ENCODE results near the gene GFRA4. TPM values are rescaled to one million over a fixed set of nuclear protein-coding genes. Genes with fewer than 3 reads are reported as not detected.

The GFRA4 gene
- total RNA-seq, 1 experiment from 2014 or later: not detected

DNA sequence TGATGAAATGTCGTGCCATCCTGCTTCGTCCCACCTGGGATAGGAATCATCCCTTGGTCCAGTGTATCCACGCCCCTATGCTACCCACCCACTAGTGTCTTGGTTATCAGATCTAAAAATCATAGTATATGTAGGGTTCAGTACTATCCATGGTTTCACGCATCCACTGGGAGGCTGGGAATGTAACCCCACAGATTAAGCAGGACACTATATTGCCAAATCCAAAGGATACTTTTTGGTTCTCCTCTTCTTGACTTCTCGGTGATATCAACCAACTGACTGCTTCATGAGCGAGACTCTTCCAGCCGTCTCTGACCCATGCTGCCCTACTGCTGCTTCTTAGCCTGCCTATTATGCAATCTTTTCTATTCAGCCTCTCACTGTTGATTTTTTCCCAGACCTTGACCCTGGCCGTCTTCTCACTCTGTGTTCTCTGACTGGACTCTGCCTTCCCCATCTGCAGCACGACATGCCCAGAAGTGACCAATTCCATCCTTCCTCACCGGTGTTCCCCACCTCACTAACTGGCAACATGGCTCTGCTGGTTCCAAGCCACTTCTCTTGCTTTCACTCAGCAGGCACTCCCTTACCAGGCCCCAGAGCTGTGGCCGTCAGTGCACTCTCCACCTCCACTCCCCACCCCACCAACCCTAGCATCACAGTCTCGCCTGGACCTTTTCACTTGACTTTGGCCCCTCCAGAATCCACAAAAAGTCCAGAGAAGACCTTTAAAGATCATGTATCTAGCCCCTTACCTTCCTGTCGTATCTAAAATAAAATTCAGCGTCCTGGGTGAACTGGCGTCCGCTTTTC lies 34.5 kb downstream of the GFRA4 start:
- no peaks in the 10 kb centered on the region for H3K9me3 ChIP-seq (ENCODE audit: insufficient read depth, low read depth)
- no peaks in the 10 kb centered on the region for H3F3A ChIP-seq (ENCODE audit: insufficient read depth, low read depth)
- H3K4me3 ChIP-seq: no peak overlapping the region
- no peaks in the 10 kb centered on the region for H3K79me2 ChIP-seq (ENCODE audit: low read depth)
- H3K36me3 ChIP-seq (ENCODE audit: low read depth): no peaks in the 10 kb centered on the region
- POLR2A ChIA-PET (ENCODE audit: unreplicated experiment): no interaction called here
- TF ChIP-seq, protein P1, sequence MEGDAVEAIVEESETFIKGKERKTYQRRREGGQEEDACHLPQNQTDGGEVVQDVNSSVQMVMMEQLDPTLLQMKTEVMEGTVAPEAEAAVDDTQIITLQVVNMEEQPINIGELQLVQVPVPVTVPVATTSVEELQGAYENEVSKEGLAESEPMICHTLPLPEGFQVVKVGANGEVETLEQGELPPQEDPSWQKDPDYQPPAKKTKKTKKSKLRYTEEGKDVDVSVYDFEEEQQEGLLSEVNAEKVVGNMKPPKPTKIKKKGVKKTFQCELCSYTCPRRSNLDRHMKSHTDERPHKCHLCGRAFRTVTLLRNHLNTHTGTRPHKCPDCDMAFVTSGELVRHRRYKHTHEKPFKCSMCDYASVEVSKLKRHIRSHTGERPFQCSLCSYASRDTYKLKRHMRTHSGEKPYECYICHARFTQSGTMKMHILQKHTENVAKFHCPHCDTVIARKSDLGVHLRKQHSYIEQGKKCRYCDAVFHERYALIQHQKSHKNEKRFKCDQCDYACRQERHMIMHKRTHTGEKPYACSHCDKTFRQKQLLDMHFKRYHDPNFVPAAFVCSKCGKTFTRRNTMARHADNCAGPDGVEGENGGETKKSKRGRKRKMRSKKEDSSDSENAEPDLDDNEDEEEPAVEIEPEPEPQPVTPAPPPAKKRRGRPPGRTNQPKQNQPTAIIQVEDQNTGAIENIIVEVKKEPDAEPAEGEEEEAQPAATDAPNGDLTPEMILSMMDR (conservative IDR thresholded peaks at IDR 0.05): no peak
- TF ChIP-seq EZH2 (IDR thresholded peaks at IDR 0.05; ENCODE audit: low read depth): no peak
- H3K27me3 ChIP-seq (ENCODE audit: insufficient read depth, low read depth): no peaks in the 10 kb centered on the region
- H4K20me1 ChIP-seq (ENCODE audit: insufficient read depth): no peaks in the 10 kb centered on the region
- BruUV-seq (replicated peaks): no TSS peak
- no peak for DNase-seq
- H3K4me2 ChIP-seq: no peak overlapping the region
- no peaks in the 10 kb centered on the region for H3K4me1 ChIP-seq (replicated peaks; ENCODE audit: insufficient read depth)
- no peaks in the 10 kb centered on the region for H3K9me2 ChIP-seq (ENCODE audit: insufficient read depth)
- CTCF ChIA-PET: no interaction called here
- intact Hi-C loops (cut with micrococcal nuclease; ENCODE audit: unreplicated experiment): no loop called here
- no peak overlapping the region for H2AFZ ChIP-seq
- no peak overlapping the region for H3K27ac ChIP-seq

DNA sequence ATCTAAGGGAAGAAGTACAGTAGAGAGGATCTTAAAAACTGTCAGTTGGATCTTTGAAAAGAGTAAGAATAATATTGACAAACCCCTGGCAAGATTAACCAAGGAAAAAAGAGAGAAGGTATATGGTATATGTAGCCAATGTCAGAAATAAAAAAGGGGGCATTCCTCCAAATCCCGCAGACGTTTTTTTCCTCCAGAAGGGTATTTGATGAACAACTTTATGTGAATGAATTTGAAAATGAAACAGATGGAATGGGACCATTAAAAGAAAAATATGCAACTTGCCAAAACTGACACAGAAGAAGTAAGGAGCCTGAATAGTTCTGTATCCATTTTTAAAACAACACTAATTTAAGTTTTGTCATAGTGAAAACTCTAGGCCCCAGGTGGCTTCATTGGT lies 35.7 kb downstream of the GFRA4 start:
- H3K9me3 ChIP-seq (ENCODE audit: insufficient read depth, low read depth): no peaks in the 10 kb centered on the region
- ChIA-PET CTCF (no interaction called here), POLR2A (ENCODE audit: unreplicated experiment) (no interaction called here)
- no peak overlapping the region for H2AFZ ChIP-seq
- no peak for DNase-seq
- H3K27ac ChIP-seq: no peak overlapping the region
- H4K20me1 ChIP-seq (ENCODE audit: insufficient read depth): no peaks in the 10 kb centered on the region
- no peaks in the 10 kb centered on the region for H3K36me3 ChIP-seq (ENCODE audit: low read depth)
- H3K27me3 ChIP-seq (ENCODE audit: insufficient read depth, low read depth): no peaks in the 10 kb centered on the region
- H3K79me2 ChIP-seq (ENCODE audit: low read depth): no peaks in the 10 kb centered on the region
- H3K4me1 ChIP-seq (replicated peaks; ENCODE audit: insufficient read depth): no peaks in the 10 kb centered on the region
- H3K9me2 ChIP-seq (ENCODE audit: insufficient read depth): no peaks in the 10 kb centered on the region
- intact Hi-C loops (cut with micrococcal nuclease; ENCODE audit: unreplicated experiment): no loop called here
- BruUV-seq (replicated peaks): no TSS peak
- H3K4me3 ChIP-seq: no peak overlapping the region
- no peak for TF ChIP-seq EZH2 (IDR thresholded peaks at IDR 0.05; ENCODE audit: low read depth)
- TF ChIP-seq, protein P1 (conservative IDR thresholded peaks at IDR 0.05): no peak
- no peaks in the 10 kb centered on the region for H3F3A ChIP-seq (ENCODE audit: insufficient read depth, low read depth)
- H3K4me2 ChIP-seq: no peak overlapping the region

DNA sequence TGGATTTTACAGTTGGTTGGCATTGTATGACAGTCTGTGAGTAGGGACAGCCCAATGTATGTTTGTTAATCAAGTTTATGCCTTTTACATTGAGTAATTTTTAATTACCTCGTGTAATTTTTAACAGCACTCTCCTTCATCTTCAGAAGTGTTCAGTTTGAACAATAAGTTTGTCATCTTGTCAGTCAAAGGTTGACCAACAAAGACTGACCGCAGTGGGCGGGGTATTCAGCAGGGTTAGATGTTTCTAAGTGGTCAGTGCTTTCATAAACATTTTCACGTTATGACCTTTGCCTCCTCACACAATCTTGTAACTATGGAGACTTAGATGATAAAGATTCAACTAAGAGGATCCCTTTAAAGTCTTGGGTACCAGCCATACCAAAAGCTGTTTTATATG lies 40.8 kb downstream of the GFRA4 start:
- H3K9me2 ChIP-seq (ENCODE audit: insufficient read depth): peaks cover 4% of the 10 kb centered on the region; the same call in 1 of the 2 replicates
- no peaks in the 10 kb centered on the region for H3K4me1 ChIP-seq (replicated peaks; ENCODE audit: insufficient read depth)
- intact Hi-C loops (cut with micrococcal nuclease; ENCODE audit: unreplicated experiment): no loop called here
- no peak overlapping the region for H2AFZ ChIP-seq
- no peak overlapping the region for H3K4me2 ChIP-seq
- no peaks in the 10 kb centered on the region for H3K9me3 ChIP-seq (ENCODE audit: insufficient read depth, low read depth)
- H4K20me1 ChIP-seq (ENCODE audit: insufficient read depth): no peaks in the 10 kb centered on the region
- ChIA-PET CTCF (no interaction called here), POLR2A (ENCODE audit: unreplicated experiment) (no interaction called here)
- TF ChIP-seq, protein P1 (conservative IDR thresholded peaks at IDR 0.05): no peak
- no peak for TF ChIP-seq EZH2 (IDR thresholded peaks at IDR 0.05; ENCODE audit: low read depth)
- DNase-seq: no peak
- H3K36me3 ChIP-seq (ENCODE audit: low read depth): no peaks in the 10 kb centered on the region
- no peaks in the 10 kb centered on the region for H3K79me2 ChIP-seq (ENCODE audit: low read depth)
- no peak overlapping the region for H3K4me3 ChIP-seq
- no peaks in the 10 kb centered on the region for H3K27me3 ChIP-seq (ENCODE audit: insufficient read depth, low read depth)
- BruUV-seq (replicated peaks): no TSS peak
- H3K27ac ChIP-seq: no peak overlapping the region
- no peaks in the 10 kb centered on the region for H3F3A ChIP-seq (ENCODE audit: insufficient read depth, low read depth)

Data from PC-9 (cell line).